Naive B cell (primary cell): ENCODE results near the gene HLA-E. TPM values are rescaled to one million over a fixed set of nuclear protein-coding genes. Genes with fewer than 3 reads are reported as not detected.
"Not testable (repeated sequence)": the region's sequence is repeated elsewhere in the genome, so short reads cannot be mapped to it uniquely, and the experiment has no call there.

Source experiments
- ATAC-seq, 2 donors: fragments of 150-1000 bp; cut with Tn5 transposase; 2 replicates each; pipeline ENCODE4 v1.10.0; 2021; ENCODE audit warnings: low read depth in 2 of 2, mild to moderate bottlenecking in 2 of 2, moderate library complexity in 2 of 2
- DNase-seq: peaks from one replicate; pipeline ENCODE4 v3.0.0; 2022
- H3K27ac Mint-ChIP-seq, 6 donors: one replicate each; pipeline ENCODE4 v1.8.0; 2020 to 2022; ENCODE audit warnings: mild to moderate bottlenecking in 6 of 6, mixed read lengths in 6 of 6, moderate library complexity in 5 of 6, inconsistent platforms in 2 of 6
- H3K27me3 Mint-ChIP-seq, 3 donors: one replicate each; pipeline ENCODE4 v1.8.0; 2021 to 2022; ENCODE audit warnings: mixed read lengths in 3 of 3, mild to moderate bottlenecking in 1 of 3
- H3K36me3 Mint-ChIP-seq, 2 donors: one replicate each; pipeline ENCODE4 v1.8.0; 2020 to 2022; ENCODE audit warnings: mixed read lengths in 2 of 2, inconsistent platforms in 1 of 2, mild to moderate bottlenecking in 1 of 2
- H3K4me1 Mint-ChIP-seq, 3 donors: one replicate each; pipeline ENCODE4 v1.8.0; 2020 to 2022; ENCODE audit warnings: mixed read lengths in 3 of 3, inconsistent platforms in 1 of 3, mild to moderate bottlenecking in 1 of 3, moderate library complexity in 1 of 3
- H3K4me3 Mint-ChIP-seq, 8 donors: one replicate each; pipeline ENCODE4 v1.8.0; 2020 to 2022; ENCODE audit warnings: mild to moderate bottlenecking in 8 of 8, mixed read lengths in 8 of 8, moderate library complexity in 8 of 8, inconsistent platforms in 2 of 8
- H3K9me3 Mint-ChIP-seq, 7 donors: one replicate each; pipeline ENCODE4 v1.8.0; 2020 to 2022; ENCODE audit warnings: mixed read lengths in 7 of 7, mild to moderate bottlenecking in 5 of 7, inconsistent platforms in 2 of 7, moderate library complexity in 1 of 7
- polyA plus RNA-seq, 6 donors: library from polyadenylated mRNA; unstranded; fragments of 300-500 nt; fragmentation: Illumina TruSeq; gene quantifications; one replicate each; pipeline ENCODE4 v1.2.3, GENCODE V29; 2021; ENCODE audit warnings: low read depth in 6 of 6

HLA-E gene
- polyA plus RNA-seq, 6 donors from 2014 or later: 2,024 to 3,192 (median 2,301) TPM

DNA sequence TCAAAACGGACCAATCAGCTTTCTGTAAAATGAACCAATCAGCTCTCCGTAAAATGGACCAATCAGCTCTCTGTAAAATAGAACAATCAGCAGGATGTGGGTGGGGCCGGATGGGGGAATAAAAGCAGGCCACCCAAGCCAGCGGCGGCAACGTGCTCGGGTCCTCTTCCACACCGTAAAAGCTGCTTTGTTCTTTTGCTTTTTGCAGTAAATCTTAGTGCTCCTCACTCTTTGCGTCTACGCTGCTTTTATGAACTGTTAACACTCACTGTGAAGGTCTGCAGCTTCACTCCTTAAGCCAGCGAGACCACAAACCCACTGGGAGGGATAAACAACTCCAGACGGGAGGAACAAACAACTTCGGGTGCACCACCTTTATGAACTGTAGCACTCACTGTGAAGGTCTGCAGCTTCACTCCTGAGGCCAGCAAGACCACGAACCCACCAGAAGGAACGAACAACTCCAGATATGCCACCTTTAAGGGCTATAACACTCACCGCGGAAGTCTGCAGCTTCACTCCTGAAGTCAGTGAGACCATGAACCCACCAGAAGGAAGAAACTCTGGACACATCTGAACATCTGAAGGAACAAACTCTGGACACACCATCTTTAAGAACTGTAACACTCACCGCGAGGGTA lies 29.3 kb downstream of the HLA-E start:
- not testable (repeated sequence) for DNase-seq, H3K9me3 Mint-ChIP-seq, ATAC-seq, H3K36me3 Mint-ChIP-seq, H3K27me3 Mint-ChIP-seq
- Mint-ChIP-seq H3K4me3 (peak overlapping the region in 6 of 8 donors; percentile 9 to 71 (median 27)), H3K27ac (peak overlapping the region in 5 of 6 donors; percentile 19 to 89 (median 76)), H3K4me1 (peaks cover 39 to 91% (median 67%) of the 10 kb centered on the region in 3 donors)

DNA sequence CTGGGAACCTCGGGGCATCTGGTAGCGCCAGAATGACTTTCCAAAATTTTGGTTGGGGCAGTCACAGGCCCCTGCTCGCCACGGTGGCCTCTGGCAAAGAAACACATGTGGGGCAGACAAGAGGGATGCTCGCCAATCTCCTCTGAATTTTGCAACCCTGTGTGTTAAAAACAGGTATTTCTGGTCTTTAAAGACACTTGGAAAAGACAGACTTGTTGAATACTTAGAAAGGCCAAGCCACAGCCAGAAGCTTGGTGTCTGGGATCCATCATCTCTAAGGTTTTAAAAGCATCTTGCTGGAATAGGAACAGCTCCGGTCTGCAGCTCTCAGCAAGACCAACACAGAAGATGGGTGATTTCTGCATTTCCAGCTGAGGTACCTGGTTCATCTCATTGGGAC lies 31.2 kb downstream of the HLA-E start:
- no peak for ATAC-seq
- H3K4me1 Mint-ChIP-seq: peaks cover 48 to 91% (median 70%) of the 10 kb centered on the region in 3 donors
- H3K9me3 Mint-ChIP-seq: peaks cover 0 to 9% (median 4%) of the 10 kb centered on the region in 7 donors
- DNase-seq: no peak
- H3K27ac Mint-ChIP-seq: peak overlapping the region in 2 of 6 donors; percentile 66 to 84
- H3K36me3 Mint-ChIP-seq: no peaks in the 10 kb centered on the region
- no peak overlapping the region for H3K4me3 Mint-ChIP-seq
- no peaks in the 10 kb centered on the region for H3K27me3 Mint-ChIP-seq

DNA sequence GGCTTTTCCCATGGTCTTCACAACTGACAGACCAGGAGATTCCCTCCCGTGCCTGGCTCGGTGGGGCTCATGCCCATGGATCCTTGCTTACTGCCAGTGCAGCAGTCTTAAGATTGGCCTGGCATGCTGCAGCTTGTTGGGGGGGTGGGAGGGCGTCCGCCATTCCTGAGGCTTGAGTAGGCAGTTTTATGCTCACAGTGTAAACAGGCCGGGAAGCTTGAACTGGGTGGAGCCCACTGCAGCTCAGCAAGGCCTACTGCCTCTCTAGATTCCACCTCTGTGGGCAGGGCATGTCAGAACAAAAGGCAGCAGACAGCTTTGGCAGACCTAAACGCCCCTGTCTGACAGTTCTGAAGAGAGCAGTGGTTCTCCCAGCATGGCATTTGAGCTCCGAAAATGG lies 31.8 kb downstream of the HLA-E start:
- DNase-seq, H3K27me3 Mint-ChIP-seq, H3K4me3 Mint-ChIP-seq, ATAC-seq, H3K36me3 Mint-ChIP-seq, H3K27ac Mint-ChIP-seq: not testable (repeated sequence)
- H3K4me1 Mint-ChIP-seq: peaks cover 46 to 91% (median 64%) of the 10 kb centered on the region in 3 donors
- H3K9me3 Mint-ChIP-seq: peaks cover 0 to 10% (median 4%) of the 10 kb centered on the region in 7 donors

DNA sequence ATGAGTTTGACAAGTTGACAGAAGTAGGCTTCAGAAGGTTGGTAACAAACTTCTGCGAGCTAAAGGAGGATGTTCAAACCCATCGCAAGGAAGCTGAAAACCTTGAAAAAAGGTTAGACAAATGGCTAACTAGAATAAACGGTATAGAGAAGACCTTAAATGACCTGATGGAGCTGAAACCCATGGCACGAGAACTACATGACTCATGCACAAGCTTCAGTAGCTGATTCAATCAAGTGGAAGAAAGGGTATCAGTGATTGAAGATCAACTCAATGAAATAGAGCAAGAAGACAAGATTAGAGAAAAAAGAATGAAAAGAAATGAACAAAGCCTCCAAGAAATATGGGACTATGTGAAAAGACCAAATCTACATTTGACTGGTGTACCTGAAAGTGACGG lies 32.6 kb downstream of the HLA-E start:
- not testable (repeated sequence) for H3K27me3 Mint-ChIP-seq, DNase-seq, H3K36me3 Mint-ChIP-seq, H3K9me3 Mint-ChIP-seq, ATAC-seq, H3K4me3 Mint-ChIP-seq
- peak overlapping the region in 3 of 6 donors; percentile 6 to 41 (median 13) for H3K27ac Mint-ChIP-seq
- peaks cover 39 to 83% (median 57%) of the 10 kb centered on the region in 3 donors for H3K4me1 Mint-ChIP-seq

DNA sequence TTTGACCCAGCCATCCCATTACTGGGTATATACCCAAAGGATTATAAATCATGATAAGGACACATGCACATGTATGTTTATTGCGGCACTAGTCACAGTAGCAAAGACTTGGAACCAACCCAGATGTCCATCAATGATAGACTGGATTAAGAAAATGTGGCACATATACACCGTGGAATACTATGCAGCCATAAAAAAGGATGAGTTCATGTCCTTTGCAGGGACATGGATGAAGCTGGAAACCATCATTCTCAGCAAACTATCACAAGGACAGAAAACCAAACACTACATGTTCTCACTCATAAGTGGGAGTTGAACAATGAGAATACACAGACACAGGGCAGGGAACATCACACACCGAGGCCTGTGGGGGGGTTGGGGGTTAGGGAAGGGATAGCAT lies 37.1 kb downstream of the HLA-E start:
- not testable (repeated sequence) for H3K4me3 Mint-ChIP-seq, H3K9me3 Mint-ChIP-seq

DNA sequence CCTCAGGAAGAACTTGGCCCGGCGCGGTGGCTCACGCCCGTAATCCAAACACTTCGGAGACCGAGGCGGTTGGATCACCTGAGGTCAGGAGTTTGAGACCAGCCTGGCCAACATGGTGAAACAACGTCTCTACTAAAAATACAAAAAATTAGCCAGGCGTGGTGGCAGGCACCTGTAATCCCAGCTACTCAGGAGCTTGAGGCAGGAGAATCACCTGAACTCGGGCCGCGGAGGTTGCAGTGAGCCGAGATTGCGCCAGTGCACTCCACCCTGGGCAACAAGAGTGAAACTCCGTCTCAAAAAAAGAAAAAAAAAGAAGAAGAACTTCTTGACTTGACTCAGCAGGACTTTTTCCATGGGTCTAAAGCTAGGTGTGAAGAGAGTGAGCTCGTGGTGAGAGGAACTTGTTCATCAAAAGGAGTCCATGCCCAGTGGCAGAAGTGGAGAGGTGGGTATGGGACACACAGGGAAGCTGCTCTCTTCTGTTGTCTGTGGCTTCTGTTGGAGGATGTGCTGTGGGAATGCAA lies 40.1 kb downstream of the HLA-E start:
- not testable (repeated sequence) for H3K27me3 Mint-ChIP-seq, DNase-seq, H3K9me3 Mint-ChIP-seq, H3K36me3 Mint-ChIP-seq
- ATAC-seq: peak; percentile 56 to 66
- Mint-ChIP-seq H3K27ac (peak overlapping the region; percentile 70 to 96 (median 84)), H3K4me3 (peak overlapping the region; percentile 19 to 83 (median 62)), H3K4me1 (peaks cover 32 to 75% (median 52%) of the 10 kb centered on the region in 3 donors)

More for the DNA sequence above, 37.1 kb downstream of the HLA-E start:
- not testable (repeated sequence) for ATAC-seq, H3K36me3 Mint-ChIP-seq, DNase-seq, H3K27me3 Mint-ChIP-seq
- peak overlapping the region in 1 of 6 donors; percentile 33 for H3K27ac Mint-ChIP-seq
- H3K4me1 Mint-ChIP-seq: peaks cover 45 to 84% (median 65%) of the 10 kb centered on the region in 3 donors

DNA sequence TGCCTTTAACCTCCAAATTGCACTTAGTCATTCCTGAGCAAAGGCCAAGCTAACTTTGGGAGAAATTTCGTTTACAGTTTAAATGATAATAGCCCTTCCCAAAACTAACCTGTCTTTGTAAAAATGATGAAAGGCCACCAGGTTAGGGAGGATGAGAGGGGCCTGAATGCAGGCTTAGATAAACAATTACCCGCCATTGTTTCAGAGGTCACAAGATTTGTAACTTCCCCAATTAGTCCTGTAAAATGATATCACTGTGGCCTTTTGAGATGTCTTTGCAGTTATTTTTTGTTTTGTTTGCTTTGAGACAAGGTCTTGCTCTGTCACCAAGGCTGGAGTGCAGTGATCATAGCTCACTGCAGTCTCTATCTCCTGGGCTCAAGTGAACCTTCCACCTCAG lies 40.7 kb downstream of the HLA-E start:
- H3K4me1 Mint-ChIP-seq: peaks cover 29 to 69% (median 46%) of the 10 kb centered on the region in 3 donors
- H3K4me3 Mint-ChIP-seq: peak overlapping the region in 6 of 8 donors; percentile 9 to 83 (median 40)
- no peak for DNase-seq
- H3K27ac Mint-ChIP-seq: peak overlapping the region in 5 of 6 donors; percentile 49 to 96 (median 79)
- ATAC-seq: peak; percentile 50 to 53
- no peaks in the 10 kb centered on the region for H3K36me3 Mint-ChIP-seq
- peaks cover 0 to 2% (median 0%) of the 10 kb centered on the region in 7 donors for H3K9me3 Mint-ChIP-seq
- H3K27me3 Mint-ChIP-seq: no peaks in the 10 kb centered on the region

DNA sequence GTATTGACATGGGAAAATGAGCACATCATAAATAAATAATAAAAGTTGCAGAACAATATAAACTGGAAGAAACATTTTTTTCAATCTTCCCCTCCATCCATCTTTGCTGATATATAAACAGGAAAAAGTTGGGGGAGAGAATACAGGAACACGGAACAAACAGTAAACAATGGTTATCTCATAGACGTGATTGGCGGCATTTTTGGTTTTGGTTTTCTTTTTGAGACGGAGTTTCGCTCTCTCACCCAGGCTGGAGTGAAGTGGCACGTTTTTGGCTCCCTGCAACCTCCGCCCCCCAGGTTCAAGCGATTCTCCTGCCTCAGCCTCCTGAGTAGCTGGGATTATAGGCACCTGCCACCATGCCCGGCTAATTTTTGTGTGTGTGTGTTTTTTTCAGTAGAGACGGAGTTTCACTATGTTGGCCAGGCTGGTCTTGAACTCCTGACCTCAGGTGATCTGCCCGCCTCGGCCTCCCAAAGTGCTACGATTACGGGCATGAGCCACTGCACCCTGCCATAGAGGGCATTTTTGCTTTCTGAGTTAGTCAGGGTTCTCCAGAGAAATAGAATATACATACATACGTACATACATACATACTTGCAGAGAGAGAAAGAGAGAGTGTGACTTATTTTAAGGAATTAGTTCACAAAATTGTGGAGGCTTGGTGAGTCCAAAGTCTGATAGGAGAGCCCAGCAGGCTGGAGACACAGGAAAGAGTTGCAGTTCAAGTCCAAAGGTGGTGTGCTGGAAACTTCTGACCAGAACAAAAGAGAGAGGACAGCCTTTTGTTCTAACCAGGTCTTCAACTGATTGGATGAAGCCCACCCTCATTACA lies 44.4 kb downstream of the HLA-E start:
- H3K4me3 Mint-ChIP-seq: peak overlapping the region in 7 of 8 donors; percentile 1 to 95 (median 63)
- ATAC-seq: no peak

DNA sequence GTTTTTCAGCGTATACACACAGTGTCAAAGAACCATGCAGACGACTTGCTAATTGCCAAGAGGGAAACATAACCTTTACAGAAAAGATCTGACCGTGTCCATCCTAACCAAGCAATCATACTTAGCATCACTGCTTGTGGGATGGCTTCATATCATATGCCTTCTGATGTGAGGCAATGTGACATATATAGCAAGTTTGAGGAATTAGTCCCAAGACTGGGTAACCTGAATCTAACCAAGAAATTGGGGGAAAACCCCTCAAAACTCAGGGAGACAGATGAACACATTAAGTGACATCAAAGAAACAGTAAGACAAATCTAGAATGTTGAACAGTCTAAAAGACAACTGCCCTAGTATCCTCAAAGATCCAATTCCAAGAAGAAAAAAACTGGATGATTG lies 48.6 kb downstream of the HLA-E start:
- Mint-ChIP-seq H3K36me3 (no peaks in the 10 kb centered on the region), H3K4me1 (peaks cover 17 to 20% (median 18%) of the 10 kb centered on the region in 3 donors), H3K4me3 (no peak overlapping the region), H3K27ac (no peak overlapping the region), H3K9me3 (no peaks in the 10 kb centered on the region), H3K27me3 (no peaks in the 10 kb centered on the region)
- DNase-seq (no peak), ATAC-seq (no peak)

More for the DNA sequence above, 44.4 kb downstream of the HLA-E start:
- H3K27me3 Mint-ChIP-seq: no peaks in the 10 kb centered on the region
- peak overlapping the region in 2 of 6 donors; percentile 13 to 63 for H3K27ac Mint-ChIP-seq
- no peak for DNase-seq
- no peaks in the 10 kb centered on the region for H3K36me3 Mint-ChIP-seq
- no peaks in the 10 kb centered on the region for H3K9me3 Mint-ChIP-seq
- peaks cover 24 to 43% (median 36%) of the 10 kb centered on the region in 3 donors for H3K4me1 Mint-ChIP-seq

DNA sequence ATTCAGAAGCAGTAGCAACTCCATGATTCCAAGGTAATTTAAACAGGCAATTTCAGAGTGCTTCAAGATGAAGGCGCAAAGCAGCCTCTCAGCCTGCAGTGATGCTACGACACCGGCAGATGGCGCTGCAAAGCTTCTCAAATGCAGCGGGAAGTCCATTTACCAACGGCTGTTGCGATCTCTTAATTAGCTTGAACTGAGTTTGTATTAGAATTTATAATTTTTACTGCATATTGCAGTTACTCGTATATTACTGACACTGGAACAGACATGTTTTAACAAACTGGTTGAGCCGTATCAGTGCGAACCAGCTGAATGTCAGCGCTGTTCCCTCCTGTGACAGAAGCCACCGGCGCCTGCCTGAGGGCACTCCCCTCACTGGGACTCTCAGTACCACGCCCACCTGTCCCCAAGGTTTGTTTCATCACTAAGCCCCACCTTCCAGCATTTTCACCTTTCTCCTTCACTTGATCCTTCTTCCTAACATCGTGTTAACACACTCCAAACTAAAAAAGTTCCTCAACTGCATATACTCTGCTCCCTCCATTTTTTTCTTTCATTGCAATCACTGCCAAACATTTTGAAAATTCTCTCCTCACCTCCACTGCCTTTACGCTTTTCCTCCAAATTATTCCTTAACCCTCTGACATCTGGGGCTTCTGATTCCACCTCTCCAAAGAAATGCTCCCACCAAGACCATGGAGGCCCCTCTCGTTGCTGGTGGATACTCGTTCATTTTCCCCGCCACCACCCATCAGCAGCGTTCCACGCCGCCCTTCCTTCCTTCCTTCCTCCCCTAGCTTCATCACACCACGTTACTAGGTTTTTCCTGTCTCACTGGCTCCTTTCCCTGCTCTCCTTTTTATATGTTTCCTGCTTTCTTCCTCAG lies 52.5 kb downstream of the HLA-E start:
- no peaks in the 10 kb centered on the region for H3K36me3 Mint-ChIP-seq
- ATAC-seq: peak; percentile 78
- peak overlapping the region; percentile 83 to 97 (median 92) for H3K4me3 Mint-ChIP-seq
- peak overlapping the region; percentile 72 to 99 (median 96) for H3K27ac Mint-ChIP-seq
- H3K9me3 Mint-ChIP-seq: no peaks in the 10 kb centered on the region
- peaks cover 27 to 33% (median 29%) of the 10 kb centered on the region in 3 donors for H3K4me1 Mint-ChIP-seq
- H3K27me3 Mint-ChIP-seq: no peaks in the 10 kb centered on the region
- peak; percentile 79 for DNase-seq

DNA sequence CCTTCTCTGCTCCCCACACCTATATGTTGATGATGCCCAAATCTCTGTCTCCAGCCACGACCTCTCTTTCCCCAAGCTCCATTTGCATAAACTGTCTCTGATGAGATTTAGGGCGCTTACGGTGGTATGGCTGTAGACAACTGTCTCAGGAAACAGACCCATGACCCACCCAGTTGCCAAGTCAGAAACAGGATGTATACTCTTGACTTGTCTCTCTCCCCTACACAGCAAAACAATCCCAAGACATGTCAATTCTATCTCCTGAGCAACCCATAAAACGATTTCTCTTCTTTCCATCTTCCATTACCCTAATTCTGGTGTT lies 53.1 kb downstream of the HLA-E start:
- H3K27me3 Mint-ChIP-seq: no peaks in the 10 kb centered on the region
- peak overlapping the region; percentile 72 to 99 (median 96) for H3K27ac Mint-ChIP-seq
- H3K36me3 Mint-ChIP-seq: no peaks in the 10 kb centered on the region
- H3K4me1 Mint-ChIP-seq: peaks cover 27 to 33% (median 29%) of the 10 kb centered on the region in 3 donors
- H3K4me3 Mint-ChIP-seq: peak overlapping the region; percentile 83 to 97 (median 92)
- no peaks in the 10 kb centered on the region for H3K9me3 Mint-ChIP-seq
- peak; percentile 79 to 84 for ATAC-seq
- peak; percentile 68 for DNase-seq

DNA sequence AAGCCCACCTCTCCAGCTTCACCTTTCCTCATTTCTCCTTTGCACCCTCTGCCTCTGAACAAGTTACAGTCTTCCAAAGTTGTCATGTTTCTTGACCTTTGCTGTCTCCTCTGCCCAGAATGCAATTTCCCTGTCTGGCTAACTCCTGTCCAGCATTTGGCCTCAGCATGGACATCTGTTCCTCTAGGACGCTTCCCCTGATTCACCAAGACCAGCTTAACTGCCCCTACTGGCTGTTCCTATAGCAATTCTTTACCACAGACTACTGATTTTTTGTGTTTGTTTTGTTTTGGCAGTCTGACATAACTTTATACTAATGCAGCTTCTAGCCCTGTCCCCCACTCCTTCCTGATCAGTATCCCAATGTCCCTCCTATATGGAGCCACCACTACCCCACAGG lies 53.6 kb downstream of the HLA-E start:
- H3K4me1 Mint-ChIP-seq: peaks cover 27 to 33% (median 29%) of the 10 kb centered on the region in 3 donors
- no peaks in the 10 kb centered on the region for H3K9me3 Mint-ChIP-seq
- ATAC-seq: no peak
- no peaks in the 10 kb centered on the region for H3K27me3 Mint-ChIP-seq
- peaks cover 0 to under 1% of the 10 kb centered on the region in 2 donors for H3K36me3 Mint-ChIP-seq
- H3K27ac Mint-ChIP-seq: peak overlapping the region; percentile 72 to 99 (median 96)
- DNase-seq: no peak
- H3K4me3 Mint-ChIP-seq: peak overlapping the region; percentile 83 to 97 (median 92)
